Testis (tissue), 3 donors: ENCODE results near the gene CNPY4. TPM values are rescaled to one million over a fixed set of nuclear protein-coding genes. Genes with fewer than 3 reads are reported as not detected.

Experiments used
- DNase-seq: peaks from one replicate; pipeline ENCODE4 v3.0.0-alpha.2; 2019
- H3K27ac ChIP-seq, 2 donors: fragments of 200-600 bp; sonication (generic); one replicate each; pipeline ENCODE4 v1.5.1; 2019
- H3K27me3 ChIP-seq: fragments of 200-600 bp; sonication (generic); one replicate; pipeline ENCODE4 v1.5.1; 2019
- H3K36me3 ChIP-seq: fragments of 200-600 bp; sonication (generic); one replicate; pipeline ENCODE4 v1.5.1; 2017; ENCODE audit warnings: low read depth; ENCODE audit errors: missing control alignments
- H3K4me1 ChIP-seq: fragments of 200-600 bp; sonication (generic); one replicate; pipeline ENCODE4 v1.5.1; 2019
- H3K4me3 ChIP-seq, 2 donors: fragments of 200-600 bp; sonication (generic); one replicate each; pipeline ENCODE4 v1.5.1; 2017 to 2019
- H3K9me3 ChIP-seq: fragments of 200-600 bp; sonication (generic); one replicate; pipeline ENCODE4 v1.5.1; 2017
- POLR2A ChIP-seq: fragments of 450-650 bp; IDR thresholded peaks from one replicate; pipeline ENCODE4 v1.6.1; 2017; ENCODE audit warnings: antibody characterized with exemption, mild to moderate bottlenecking, moderate library complexity
- WGBS, 2 donors: methylation state at CpG; one replicate each; pipeline ENCODE4 v1.1.5; 2018; 5-methylcytosine and 5-hydroxymethylcytosine counted together
- intact Hi-C: fragments of 100-400 bp; cut with DNase I; formaldehyde crosslinking; loops from one replicate; pipeline ENCODE4 v1.15.1; 2023; ENCODE audit warnings: low total_unique reads
- polyA plus RNA-seq: library from polyadenylated mRNA; stranded (reverse); fragments of 350-450 nt; fragmentation: Illumina TruSeq; extraction: RNeasy Lipid Tissue Mini Kit (QIAGEN cat#74804); gene quantifications from one replicate; pipeline ENCODE4 v1.2.3, GENCODE V29; 2014; ENCODE audit warnings: low read depth, low replicate concordance; ENCODE audit not compliant: insufficient read depth
- total RNA-seq, 2 donors: library from RNA; depleted of rRNA; stranded (reverse); fragments of >200 nt; gene quantifications; one replicate each; pipeline ENCODE4 v1.2.3, GENCODE V29; 2016
- TF ChIP-seq, protein P1 (sequence below), 3 experiments: fragments of 450-650 bp in 2 of 3; fragments of 200-600 bp in 1 of 3; sonication (generic) in 1 of 3; IDR thresholded peaks; one replicate each; pipeline ENCODE4 v1.5.1; 2016 to 2019; ENCODE audit warnings: antibody characterized with exemption in 3 of 3, mild to moderate bottlenecking in 2 of 3, moderate library complexity in 1 of 3

CNPY4 gene
- total and polyA plus RNA-seq, 3 donors from 2014 or later, result 14.3 to 22.2 (median 19.3) TPM

- no peaks in the 10 kb centered on the region for H3K9me3 ChIP-seq
- DNase-seq, result no peak
- H3K27me3 ChIP-seq, result no peaks in the 10 kb centered on the region
- peaks cover 8% of the 10 kb centered on the region for H3K36me3 ChIP-seq
- 93 to 95% methylated on average over 7 of the region's 7 CpGs for WGBS, 2 donors
- no peak overlapping the region for H3K4me3 ChIP-seq
- no peak for TF ChIP-seq POLR2A
- TF ChIP-seq, protein P1, sequence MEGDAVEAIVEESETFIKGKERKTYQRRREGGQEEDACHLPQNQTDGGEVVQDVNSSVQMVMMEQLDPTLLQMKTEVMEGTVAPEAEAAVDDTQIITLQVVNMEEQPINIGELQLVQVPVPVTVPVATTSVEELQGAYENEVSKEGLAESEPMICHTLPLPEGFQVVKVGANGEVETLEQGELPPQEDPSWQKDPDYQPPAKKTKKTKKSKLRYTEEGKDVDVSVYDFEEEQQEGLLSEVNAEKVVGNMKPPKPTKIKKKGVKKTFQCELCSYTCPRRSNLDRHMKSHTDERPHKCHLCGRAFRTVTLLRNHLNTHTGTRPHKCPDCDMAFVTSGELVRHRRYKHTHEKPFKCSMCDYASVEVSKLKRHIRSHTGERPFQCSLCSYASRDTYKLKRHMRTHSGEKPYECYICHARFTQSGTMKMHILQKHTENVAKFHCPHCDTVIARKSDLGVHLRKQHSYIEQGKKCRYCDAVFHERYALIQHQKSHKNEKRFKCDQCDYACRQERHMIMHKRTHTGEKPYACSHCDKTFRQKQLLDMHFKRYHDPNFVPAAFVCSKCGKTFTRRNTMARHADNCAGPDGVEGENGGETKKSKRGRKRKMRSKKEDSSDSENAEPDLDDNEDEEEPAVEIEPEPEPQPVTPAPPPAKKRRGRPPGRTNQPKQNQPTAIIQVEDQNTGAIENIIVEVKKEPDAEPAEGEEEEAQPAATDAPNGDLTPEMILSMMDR (IDR thresholded peaks at IDR 0.05), result no peak
- intact Hi-C loops, result no loop called here
- no peak overlapping the region for H3K27ac ChIP-seq
- no peaks in the 10 kb centered on the region for H3K4me1 ChIP-seq
These were observed 44.6 kb upstream of the CNPY4 start for GRCh38 chr7:100074841-100075240.

GRCh38 chr7:100075418-100075817 is 44.0 kb upstream of the CNPY4 start:
- TF ChIP-seq, protein P1 (IDR thresholded peaks at IDR 0.05), result no peak
- TF ChIP-seq POLR2A, result no peak
- Histone ChIP-seq H3K36me3 (peaks cover 8% of the 10 kb centered on the region), H3K9me3 (no peaks in the 10 kb centered on the region), H3K27me3 (no peaks in the 10 kb centered on the region), H3K4me3 (no peak overlapping the region), H3K4me1 (peaks cover 5% of the 10 kb centered on the region), H3K27ac (no peak overlapping the region)
- no peak for DNase-seq
- intact Hi-C loops, result no loop called here
- WGBS, 2 donors, result 94 to 96% methylated on average over 6 of the region's 6 CpGs

DNA sequence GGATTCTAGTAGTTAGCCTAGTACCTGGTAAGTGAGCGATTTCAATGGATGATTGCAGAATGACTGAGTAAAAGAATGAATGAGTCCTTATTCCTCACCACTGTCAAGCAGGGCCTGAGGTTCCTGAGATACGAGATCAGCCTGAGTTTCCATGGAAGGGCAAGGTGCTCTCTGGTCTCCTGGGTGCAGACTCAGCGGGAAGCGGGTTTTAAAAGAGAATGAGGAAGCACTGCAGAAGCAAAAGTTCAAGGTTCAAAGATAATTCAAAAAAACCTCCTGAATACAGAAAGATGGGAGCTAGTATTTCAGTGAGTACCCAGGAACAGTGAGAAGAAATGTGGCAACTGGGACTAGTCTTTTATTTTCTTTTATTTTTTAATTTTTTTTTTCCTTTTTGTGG is 42.2 kb upstream of the CNPY4 start:
- H3K27ac ChIP-seq, result no peak overlapping the region
- no peak for DNase-seq
- intact Hi-C loops, result no loop called here
- TF ChIP-seq POLR2A, result no peak
- TF ChIP-seq, protein P1 (IDR thresholded peaks at IDR 0.05), result no peak
- WGBS, 2 donors, result 97 to 99% methylated on average over 4 of the region's 4 CpGs
- no peak overlapping the region for H3K4me3 ChIP-seq
- H3K27me3 ChIP-seq, result no peaks in the 10 kb centered on the region
- no peaks in the 10 kb centered on the region for H3K9me3 ChIP-seq
- H3K4me1 ChIP-seq, result peaks cover 9% of the 10 kb centered on the region
- no peaks in the 10 kb centered on the region for H3K36me3 ChIP-seq

GRCh38 chr7:100079024-100079560 is 40.3 kb upstream of the CNPY4 start:
- Histone ChIP-seq H3K27ac (no peak overlapping the region), H3K4me3 (no peak overlapping the region), H3K9me3 (no peaks in the 10 kb centered on the region), H3K27me3 (no peaks in the 10 kb centered on the region), H3K36me3 (no peaks in the 10 kb centered on the region), H3K4me1 (peaks cover 13% of the 10 kb centered on the region)
- intact Hi-C loops, result no loop called here
- no peak for TF ChIP-seq POLR2A
- TF ChIP-seq, protein P1 (IDR thresholded peaks at IDR 0.05), result no peak
- WGBS, 2 donors, result 75 to 79% methylated on average over 7 of the region's 7 CpGs
- DNase-seq, result no peak

GRCh38 chr7:100080907-100081534 is 38.4 kb upstream of the CNPY4 start:
- WGBS, 2 donors, result 0 to 1% methylated on average over 24 to 30 of the region's 34 CpGs
- Histone ChIP-seq H3K9me3 (no peaks in the 10 kb centered on the region), H3K36me3 (no peaks in the 10 kb centered on the region), H3K27me3 (no peaks in the 10 kb centered on the region), H3K27ac (peak overlapping the region in 1 of 2 donors; percentile 71), H3K4me1 (peaks cover 17% of the 10 kb centered on the region), H3K4me3 (peak overlapping the region; percentile 95 to 97)
- DNase-seq, result no peak
- TF ChIP-seq, protein P1 (IDR thresholded peaks at IDR 0.05), result no peak
- no peak for TF ChIP-seq POLR2A
- intact Hi-C loops, result loop anchor here (10.0 kb wide), 1 partner anchor 86 kb away; no protein-coding TSS in a partner anchor
